Liver (tissue), 3 donors: ENCODE data around the gene APOA5.

Experiments
- CTCF ChIP-seq: fragments of 150-350 bp; IDR thresholded peaks from 2 replicates; pipeline ENCODE4 v1.5.1; 2017; ENCODE audit warnings: improper control_type of control experiment, low read depth, low read length; ENCODE audit not compliant: missing input control
- TAF1 ChIP-seq: conservative IDR thresholded peaks from 2 replicates; pipeline ENCODE4 v1.6.1; 2016; ENCODE audit warnings: antibody characterized with exemption, mild to moderate bottlenecking
- YY1 ChIP-seq: IDR thresholded peaks from 2 replicates; pipeline ENCODE4 v1.6.1; 2016; ENCODE audit warnings: antibody characterized with exemption, mild to moderate bottlenecking
- TF ChIP-seq, protein P1 (sequence below): IDR thresholded peaks from 2 replicates; pipeline ENCODE4 v1.6.1; 2016; ENCODE audit warnings: antibody characterized with exemption
- donor health status: healthy.
- donor health status: healthy.

DNA sequence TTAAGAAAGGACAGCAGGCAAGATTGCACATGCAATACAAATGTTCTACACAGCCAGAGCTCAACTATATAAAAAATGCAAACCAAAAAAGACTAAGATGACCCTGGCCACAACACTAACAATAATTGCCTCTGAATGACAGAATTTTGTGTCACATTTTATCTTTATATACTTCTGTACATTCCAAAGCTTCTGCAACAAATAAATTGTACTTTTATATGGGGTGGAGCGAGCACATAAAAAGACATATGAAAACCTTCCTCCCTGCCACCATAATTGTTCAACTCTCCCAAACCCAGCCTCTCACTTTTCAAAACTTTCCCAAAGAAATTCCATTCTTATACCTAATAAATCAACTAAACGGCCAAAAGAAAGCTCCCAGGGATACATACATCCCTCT lies 29.5 kb downstream of the APOA5 start:
- TF ChIP-seq CTCF (no peak), TAF1 (no peak), YY1 (no peak)
- TF ChIP-seq, protein P1, sequence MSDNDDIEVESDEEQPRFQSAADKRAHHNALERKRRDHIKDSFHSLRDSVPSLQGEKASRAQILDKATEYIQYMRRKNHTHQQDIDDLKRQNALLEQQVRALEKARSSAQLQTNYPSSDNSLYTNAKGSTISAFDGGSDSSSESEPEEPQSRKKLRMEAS: no peak
